Natural killer cell treated with Interleukin-12 subunit alpha and Interleukin-12 subunit beta and Interleukin-15 and Interleukin-18, amount 100 ng/mL, for 72 hours (primary cell): ENCODE measurements around the gene VILL. TPM values are rescaled to one million over a fixed set of nuclear protein-coding genes. Genes with fewer than 3 reads are reported as not detected.
A peak's percentile ranks its signal among the peaks of the same experiment; 100 is the strongest.
"Not testable (repeated sequence)": the region's sequence is repeated elsewhere in the genome, so short reads cannot be mapped to it uniquely, and the experiment has no call there.

ENCODE experiments used
- ATAC-seq, 2 donors: fragments of 150-1000 bp; cut with Tn5 transposase in 1 of 2; sonication (Bioruptor Pico), chemical (Tn5 transposase) in 1 of 2; 2 replicates each; pipeline ENCODE4 v1.10.0; 2021
- DNase-seq: peaks from one replicate; pipeline ENCODE4 v3.0.0; 2022; ENCODE audit warnings: low spot score
- H3K27ac Mint-ChIP-seq, 2 donors: 1 replicate in 1 of 2; 2 replicates in 1 of 2; pipeline ENCODE4 v1.8.0; 2022; ENCODE audit warnings: mixed read lengths in 2 of 2, mild to moderate bottlenecking in 1 of 2, moderate library complexity in 1 of 2
- H3K27me3 Mint-ChIP-seq, 2 donors: 1 replicate in 1 of 2; 2 replicates in 1 of 2; pipeline ENCODE4 v1.8.0; 2022; ENCODE audit warnings: mixed read lengths in 2 of 2
- H3K36me3 Mint-ChIP-seq: one replicate; pipeline ENCODE4 v1.8.0; 2022; ENCODE audit warnings: mixed read lengths
- H3K4me1 Mint-ChIP-seq, 2 donors: 1 replicate in 1 of 2; 2 replicates in 1 of 2; pipeline ENCODE4 v1.8.0; 2022; ENCODE audit warnings: low read depth in 2 of 2, mixed read lengths in 2 of 2, mild to moderate bottlenecking in 1 of 2
- H3K4me3 Mint-ChIP-seq: one replicate; pipeline ENCODE4 v1.8.0; 2022; ENCODE audit warnings: mixed read lengths
- H3K9me3 Mint-ChIP-seq: 2 replicates; pipeline ENCODE4 v1.8.0; 2022; ENCODE audit warnings: mixed read lengths
- total RNA-seq, 2 donors: library from RNA; stranded (reverse); gene quantifications; one replicate each; pipeline ENCODE4 v1.2.3, GENCODE V29; 2022

The VILL gene
- total RNA-seq, 2 donors from 2014 or later, result 8.2 to 16.9 TPM

DNA sequence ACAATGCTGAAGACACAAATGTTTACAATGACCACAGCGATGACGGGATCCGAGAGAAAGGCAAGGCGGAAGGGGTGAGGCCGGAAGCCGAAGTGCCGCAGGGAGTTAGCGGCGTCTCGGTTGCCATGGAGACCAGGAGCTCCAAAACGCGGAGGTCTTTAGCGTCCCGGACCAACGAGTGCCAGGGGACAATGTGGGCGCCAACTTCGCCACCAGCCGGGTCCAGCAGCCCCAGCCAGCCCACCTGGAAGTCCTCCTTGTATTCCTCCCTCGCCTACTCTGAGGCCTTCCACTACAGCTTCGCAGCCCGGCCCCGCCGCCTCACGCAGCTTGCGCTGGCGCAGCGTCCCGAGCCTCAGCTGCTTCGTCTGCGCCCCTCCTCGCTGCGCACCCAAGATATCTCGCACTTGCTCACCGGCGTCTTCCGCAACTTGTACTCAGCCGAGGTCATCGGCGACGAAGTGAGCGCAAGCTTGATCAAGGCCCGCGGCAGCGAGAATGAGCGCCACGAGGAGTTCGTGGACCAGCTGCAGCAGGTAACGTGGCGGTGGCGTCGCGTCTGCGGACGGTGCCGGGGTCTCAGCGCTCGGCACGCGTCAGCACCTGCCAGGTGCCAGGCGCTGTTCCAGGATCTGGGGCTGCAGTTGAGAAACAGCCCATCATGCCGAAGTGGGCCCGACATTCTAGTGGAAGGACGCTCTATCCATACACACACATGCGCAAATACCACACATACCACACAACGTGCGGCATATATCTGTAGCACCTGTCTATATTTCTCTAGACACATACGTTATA, 48.7 kb downstream of the VILL start, which contains the start of gene DLEC1:
Gene DLEC1, plus strand, starts transcription at position 108 of the 798 bp plus-strand sequence. Its CDS starts 18 bp downstream, at position 126.
- Mint-ChIP-seq H3K27me3 (no peaks in the 10 kb centered on the region), H3K27ac (peak within 1 kb of the TSS; percentile 92 to 95), H3K9me3 (peaks cover 11% of the 10 kb centered on the region), H3K4me1 (peaks cover 29 to 34% of the 10 kb centered on the region in 2 donors), H3K36me3 (peaks cover 10% of the 10 kb centered on the region), H3K4me3 (peak within 1 kb of the TSS; percentile 88)
- peak; percentile 88 to 90 for ATAC-seq
- peak; percentile 90 for DNase-seq

DNA sequence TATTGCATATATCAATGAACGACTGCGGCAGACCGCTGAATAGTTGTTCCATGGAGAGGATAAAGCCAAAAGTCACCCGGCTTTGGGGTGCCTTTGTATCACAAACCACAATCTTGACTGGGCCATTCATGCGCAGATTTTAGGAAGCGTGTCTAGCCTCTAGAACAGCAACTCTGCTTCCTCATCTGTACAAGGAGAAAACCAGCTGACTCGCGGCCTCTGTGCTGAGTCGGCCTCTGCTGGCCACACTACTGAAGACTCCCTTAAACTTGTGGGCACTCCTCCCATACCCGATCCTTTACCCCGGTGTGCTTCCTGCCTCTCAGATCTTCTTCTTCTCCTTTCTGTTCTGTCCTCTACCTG, 49.3 kb downstream of the VILL start:
- Mint-ChIP-seq H3K27me3 (no peaks in the 10 kb centered on the region), H3K27ac (peak overlapping the region; percentile 92 to 95), H3K4me3 (peak overlapping the region; percentile 88), H3K36me3 (peaks cover 10% of the 10 kb centered on the region), H3K9me3 (peaks cover 11% of the 10 kb centered on the region), H3K4me1 (peaks cover 29 to 34% of the 10 kb centered on the region in 2 donors)
- ATAC-seq (peak in 1 of 2 donors; percentile 54), DNase-seq (no peak)

DNA sequence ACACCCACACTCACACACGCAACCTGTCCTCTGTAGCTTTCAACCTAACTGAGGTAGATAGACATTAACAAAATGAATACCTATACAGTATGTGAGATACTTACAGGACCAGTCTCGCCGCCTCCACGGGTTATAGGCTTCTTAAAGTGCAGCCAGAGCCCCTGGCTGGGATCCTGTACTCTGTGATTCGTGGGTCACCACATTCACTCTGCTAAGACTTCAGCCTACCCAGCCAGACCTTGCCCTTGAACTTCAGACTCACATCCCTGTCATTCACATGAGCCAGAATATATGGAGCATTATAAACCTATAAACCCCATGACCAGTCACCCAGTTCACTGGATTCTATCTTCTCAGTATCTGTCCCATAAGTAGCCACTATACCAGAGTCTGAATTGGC, 49.8 kb downstream of the VILL start:
- Mint-ChIP-seq H3K36me3 (peaks cover 10% of the 10 kb centered on the region), H3K27ac (peak overlapping the region; percentile 92 to 95), H3K9me3 (peaks cover 11% of the 10 kb centered on the region), H3K27me3 (no peaks in the 10 kb centered on the region), H3K4me3 (peak overlapping the region; percentile 88), H3K4me1 (peaks cover 29 to 34% of the 10 kb centered on the region in 2 donors)
- ATAC-seq (no peak), DNase-seq (no peak)

DNA sequence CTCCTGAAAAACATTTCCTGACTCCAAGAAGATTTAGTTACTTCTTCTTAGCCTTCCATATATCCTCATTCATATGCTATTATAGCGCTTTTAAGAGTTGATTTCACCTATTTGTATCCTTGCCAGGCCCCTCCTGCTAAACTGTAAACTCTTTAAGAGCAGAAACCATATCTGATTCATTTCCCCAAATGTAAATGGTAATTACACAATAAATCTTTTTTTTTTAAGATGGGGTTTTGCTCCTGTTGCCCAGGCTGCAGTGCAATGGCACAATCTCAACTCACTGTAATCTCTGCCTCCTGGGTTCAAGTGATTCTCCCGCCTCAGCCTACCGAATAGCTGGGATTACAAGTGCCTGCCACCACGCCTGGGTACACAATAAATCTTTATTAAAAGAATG, 52.9 kb downstream of the VILL start:
- H3K27me3 Mint-ChIP-seq, result no peaks in the 10 kb centered on the region
- no peak overlapping the region for H3K4me3 Mint-ChIP-seq
- H3K36me3 Mint-ChIP-seq, result peaks cover 3% of the 10 kb centered on the region
- H3K9me3 Mint-ChIP-seq, result peaks cover 4% of the 10 kb centered on the region
- DNase-seq, result no peak
- ATAC-seq, result no peak
- H3K27ac Mint-ChIP-seq, result no peak overlapping the region
- peaks cover 18% of the 10 kb centered on the region in 2 donors for H3K4me1 Mint-ChIP-seq

DNA sequence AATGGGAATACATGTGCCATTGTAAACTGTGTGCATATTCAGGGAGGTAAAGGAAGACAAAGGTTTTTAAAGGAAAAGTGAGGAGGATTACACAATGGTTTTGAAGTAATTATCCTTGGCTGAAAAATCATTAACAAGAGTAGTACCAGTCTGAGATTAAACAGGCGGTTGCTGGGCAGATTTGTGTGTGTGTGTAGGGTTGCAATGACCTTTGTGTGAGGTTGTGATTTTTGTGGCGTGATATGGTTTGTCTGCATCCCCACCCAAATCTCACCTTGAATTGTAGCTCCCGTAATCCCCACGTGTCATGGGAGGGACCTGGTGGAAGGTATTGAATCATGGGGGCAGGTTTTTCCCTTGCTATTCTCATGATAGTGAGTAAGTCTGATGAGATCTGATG, 55.4 kb downstream of the VILL start:
- Mint-ChIP-seq H3K4me3 (no peak overlapping the region), H3K4me1 (no peaks in the 10 kb centered on the region), H3K9me3 (no peaks in the 10 kb centered on the region), H3K36me3 (no peaks in the 10 kb centered on the region), H3K27ac (no peak overlapping the region), H3K27me3 (no peaks in the 10 kb centered on the region)
- DNase-seq (no peak), ATAC-seq (no peak)

DNA sequence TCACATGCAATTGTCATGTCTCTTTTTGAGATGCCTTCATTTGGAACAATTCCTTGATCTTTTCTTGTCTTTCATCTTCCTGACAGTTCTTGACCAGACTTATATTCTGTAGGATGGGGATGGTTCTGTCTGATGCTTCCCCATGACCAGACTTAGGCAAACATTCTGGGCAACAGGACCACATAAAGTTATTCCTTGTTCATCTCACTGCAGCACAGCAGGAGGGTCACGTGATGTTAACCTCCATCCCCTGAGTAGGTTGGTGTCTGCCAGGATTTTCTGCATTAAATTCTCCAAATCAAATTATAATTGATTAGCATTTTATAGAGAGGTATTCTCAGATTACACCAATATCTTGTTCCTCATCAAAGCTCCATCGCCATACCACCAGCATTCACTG, 56.2 kb downstream of the VILL start:
- H3K36me3 Mint-ChIP-seq, result no peaks in the 10 kb centered on the region
- no peaks in the 10 kb centered on the region for H3K27me3 Mint-ChIP-seq
- DNase-seq, result no peak
- H3K4me3 Mint-ChIP-seq, result no peak overlapping the region
- no peaks in the 10 kb centered on the region for H3K4me1 Mint-ChIP-seq
- H3K27ac Mint-ChIP-seq, result no peak overlapping the region
- H3K9me3 Mint-ChIP-seq, result no peaks in the 10 kb centered on the region
- no peak for ATAC-seq

DNA sequence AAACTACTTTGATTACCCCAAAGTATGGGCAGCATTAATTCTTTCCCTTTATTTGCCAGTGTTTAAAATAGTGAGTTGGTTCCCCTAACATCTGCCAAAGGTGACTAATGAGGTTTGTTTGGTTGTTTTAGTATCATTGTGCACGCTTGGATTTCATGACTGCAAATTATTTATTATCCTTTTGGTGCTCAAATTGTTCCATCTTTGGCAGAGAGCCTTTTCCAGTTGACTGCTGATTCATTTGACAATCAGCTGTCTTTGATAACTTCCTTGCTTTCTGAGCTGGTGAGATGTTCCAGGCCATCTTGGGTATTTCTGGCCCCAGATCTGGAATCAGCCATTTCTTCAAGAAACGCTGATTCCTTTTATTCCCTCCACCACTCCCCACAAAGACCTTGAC, 57.3 kb downstream of the VILL start:
- no peak overlapping the region for H3K27ac Mint-ChIP-seq
- no peaks in the 10 kb centered on the region for H3K4me1 Mint-ChIP-seq
- DNase-seq, result no peak
- no peaks in the 10 kb centered on the region for H3K36me3 Mint-ChIP-seq
- H3K4me3 Mint-ChIP-seq, result no peak overlapping the region
- no peaks in the 10 kb centered on the region for H3K9me3 Mint-ChIP-seq
- no peak for ATAC-seq
- H3K27me3 Mint-ChIP-seq, result no peaks in the 10 kb centered on the region

DNA sequence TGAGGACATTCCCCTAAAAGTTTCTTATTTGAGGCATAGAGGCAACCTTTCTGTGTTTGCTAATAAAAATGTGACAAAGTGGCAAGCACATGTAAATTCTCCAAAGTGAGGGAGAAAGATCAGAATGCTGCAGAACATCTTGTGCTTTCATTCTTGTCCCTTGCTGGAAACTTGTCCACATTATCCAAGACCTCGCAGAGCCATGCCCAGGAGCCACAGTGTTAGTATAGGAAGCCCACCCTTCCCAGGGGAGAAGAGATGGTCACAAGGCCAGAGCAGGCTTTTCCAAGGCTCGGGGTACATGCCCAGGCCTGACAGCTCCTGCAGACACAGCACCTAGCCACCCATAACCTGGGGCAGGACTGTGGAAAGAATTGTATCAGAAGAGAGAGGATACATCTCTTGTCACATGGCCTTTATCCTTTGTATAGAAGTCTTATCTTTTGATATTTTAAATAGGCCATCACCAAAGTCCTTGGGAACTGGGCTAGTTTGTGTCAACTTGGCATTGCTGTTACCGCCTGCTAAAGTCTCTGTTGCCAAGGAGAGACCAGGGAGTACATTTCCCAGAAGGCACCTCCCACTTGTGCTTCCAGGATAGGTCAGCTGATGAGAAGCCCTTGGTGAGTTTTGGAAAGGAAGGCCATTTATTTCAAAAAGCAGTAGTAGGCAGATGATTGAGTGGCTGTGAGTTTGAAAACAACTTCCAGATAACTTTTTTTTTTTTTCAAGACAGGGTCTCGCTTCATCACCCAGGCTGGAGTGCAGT, 59.0 kb downstream of the VILL start:
- Mint-ChIP-seq H3K27ac (no peak overlapping the region), H3K4me1 (no peaks in the 10 kb centered on the region), H3K4me3 (no peak overlapping the region), H3K36me3 (no peaks in the 10 kb centered on the region), H3K27me3 (no peaks in the 10 kb centered on the region), H3K9me3 (no peaks in the 10 kb centered on the region)
- no peak for DNase-seq
- no peak for ATAC-seq

DNA sequence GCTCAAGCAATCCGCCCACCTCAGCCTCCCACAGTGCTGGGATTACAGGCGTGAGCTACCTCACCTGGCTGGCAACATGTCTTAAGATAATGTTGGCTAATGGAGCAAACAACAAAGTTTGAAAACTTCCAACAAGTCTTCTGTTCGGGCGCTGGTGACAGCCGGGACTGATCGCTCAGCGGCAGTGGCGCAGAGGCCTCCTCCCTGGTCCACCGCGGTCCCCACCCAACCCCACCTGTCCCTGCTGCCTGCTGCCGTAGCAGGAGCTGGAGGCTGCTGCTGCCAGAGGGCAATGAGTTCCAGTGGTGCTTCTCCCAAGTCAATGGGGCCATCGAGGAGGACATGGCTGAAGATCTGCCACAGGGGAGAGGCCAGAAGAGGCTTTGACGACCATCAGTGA, 60.5 kb downstream of the VILL start:
- Mint-ChIP-seq H3K9me3 (no peaks in the 10 kb centered on the region), H3K27ac (no peak overlapping the region), H3K4me3 (no peak overlapping the region), H3K4me1 (peaks cover 0 to 3% of the 10 kb centered on the region in 2 donors), H3K27me3 (no peaks in the 10 kb centered on the region), H3K36me3 (no peaks in the 10 kb centered on the region)
- ATAC-seq (no peak), DNase-seq (no peak)

DNA sequence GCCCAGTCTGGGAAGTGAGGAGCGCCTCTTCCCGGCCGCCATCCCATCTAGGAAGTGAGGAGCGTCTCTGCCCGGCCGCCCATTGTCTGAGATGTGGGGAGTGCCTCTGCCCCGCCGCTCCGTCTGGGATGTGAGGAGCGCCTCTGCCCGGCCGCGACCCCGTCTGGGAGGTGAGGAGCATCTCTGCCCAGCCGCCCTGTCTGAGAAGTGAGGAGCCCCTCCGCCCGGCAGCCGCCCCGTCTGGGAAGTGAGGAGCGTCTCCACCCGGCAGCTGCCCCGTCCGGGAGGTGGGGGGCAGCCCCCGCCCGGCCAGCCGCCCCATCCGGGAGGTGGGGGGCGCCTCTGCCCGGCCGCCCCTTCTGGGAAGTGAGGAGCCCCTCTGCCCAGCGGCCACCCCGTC, 62.7 kb downstream of the VILL start:
- not testable (repeated sequence) for H3K36me3 Mint-ChIP-seq, H3K4me3 Mint-ChIP-seq

DNA sequence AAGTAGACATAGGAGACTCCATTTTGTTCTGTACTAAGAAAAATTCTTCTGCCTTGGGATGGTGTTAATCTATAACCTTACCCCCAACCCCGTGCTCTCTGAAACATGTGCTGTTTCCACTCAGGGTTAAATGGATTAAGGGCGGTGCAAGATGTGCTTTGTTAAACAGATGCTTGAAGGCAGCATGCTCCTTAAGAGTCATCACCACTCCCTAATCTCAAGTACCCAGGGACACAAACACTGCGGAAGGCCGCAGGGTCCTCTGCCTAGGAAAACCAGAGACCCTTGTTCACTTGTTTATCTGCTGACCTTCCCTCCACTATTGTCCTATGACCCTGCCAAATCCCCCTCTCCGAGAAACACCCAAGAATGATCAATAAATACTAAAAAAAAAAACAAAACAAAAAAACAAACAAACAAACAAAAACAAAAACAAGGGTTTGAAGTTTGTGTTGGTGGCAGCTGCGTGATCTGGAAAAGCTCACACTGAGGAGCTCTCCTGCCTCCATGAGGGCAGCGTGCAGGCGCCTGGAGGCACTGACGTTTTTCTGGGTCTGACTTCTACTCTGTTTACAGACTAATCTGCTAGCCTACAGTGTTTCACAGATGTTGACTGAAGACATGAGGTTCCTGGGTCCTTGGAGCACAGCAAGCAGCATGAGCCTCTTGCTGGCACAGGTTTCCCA, 63.4 kb downstream of the VILL start:
- not testable (repeated sequence) for H3K27ac Mint-ChIP-seq, ATAC-seq, H3K4me3 Mint-ChIP-seq, H3K27me3 Mint-ChIP-seq, H3K9me3 Mint-ChIP-seq, DNase-seq, H3K36me3 Mint-ChIP-seq, H3K4me1 Mint-ChIP-seq

More for the DNA sequence above, 62.7 kb downstream of the VILL start:
- H3K27ac Mint-ChIP-seq, DNase-seq, H3K9me3 Mint-ChIP-seq, H3K4me1 Mint-ChIP-seq, ATAC-seq, H3K27me3 Mint-ChIP-seq: not testable (repeated sequence)

DNA sequence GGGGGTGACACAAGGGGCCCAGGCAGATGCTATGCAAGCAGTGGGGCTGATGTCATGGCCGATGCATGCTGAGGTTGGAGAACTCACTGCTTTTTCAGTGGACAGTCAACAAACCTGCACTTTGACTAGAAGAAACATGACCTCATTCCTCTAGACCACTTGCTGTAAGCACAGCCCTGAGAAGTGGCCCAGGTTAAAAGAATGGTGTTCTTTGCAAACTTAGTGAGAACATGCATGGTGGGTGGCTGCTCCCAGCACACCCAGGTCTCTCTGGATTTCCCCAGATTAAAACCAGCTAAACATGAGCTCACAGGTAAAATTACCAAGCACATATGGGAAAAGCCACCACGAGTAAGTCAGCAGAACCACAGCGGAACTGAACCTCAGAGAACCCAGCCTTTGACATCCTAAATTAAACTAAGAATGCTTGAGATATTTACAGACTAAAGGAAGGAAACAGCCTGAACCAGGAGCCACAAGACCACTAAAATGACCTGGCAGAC, 64.0 kb downstream of the VILL start:
- H3K36me3 Mint-ChIP-seq, result no peaks in the 10 kb centered on the region
- H3K27ac Mint-ChIP-seq, result no peak overlapping the region
- ATAC-seq (peak in 1 of 2 donors; percentile 27), DNase-seq (no peak)
- H3K27me3 Mint-ChIP-seq, result no peaks in the 10 kb centered on the region
- no peak overlapping the region for H3K4me3 Mint-ChIP-seq
- peaks cover 0 to 3% of the 10 kb centered on the region in 2 donors for H3K4me1 Mint-ChIP-seq
- H3K9me3 Mint-ChIP-seq, result no peaks in the 10 kb centered on the region
